ENCODE data around the gene IL17C. TPM values are rescaled to one million over a fixed set of nuclear protein-coding genes. Genes with fewer than 3 reads are reported as not detected.

Gene IL17C
- total and polyA plus RNA-seq, 3 donors from 2014 or later = 0.75 to 1.5 (median 0.99) TPM

- no peak for DNase-seq
- H3K9me3 ChIP-seq = no peaks in the 10 kb centered on the region
- 95% methylated on average over 6 of the region's 6 CpGs for WGBS, 2 donors
- intact Hi-C loops (cut with DNase I; ENCODE audit: low total_unique reads) = no loop called here
- no peaks in the 10 kb centered on the region for H3K4me1 ChIP-seq
- TF ChIP-seq POLR2A (IDR thresholded peaks at IDR 0.05) (no peak), CTCF (IDR thresholded peaks at IDR 0.05) (no peak)
- peak overlapping the region; percentile 50 to 66 for H3K27ac ChIP-seq
- no peaks in the 10 kb centered on the region for H3K36me3 ChIP-seq (ENCODE audit: low read depth, missing control alignments)
- no peak overlapping the region for H3K4me3 ChIP-seq
- no peaks in the 10 kb centered on the region for H3K27me3 ChIP-seq
These were observed 37.9 kb upstream of the IL17C start for GRCh38 chr16:88600539-88600896.

- H3K36me3 ChIP-seq (ENCODE audit: low read depth, missing control alignments) = no peaks in the 10 kb centered on the region
- H3K27me3 ChIP-seq = no peaks in the 10 kb centered on the region
- intact Hi-C loops (cut with DNase I; ENCODE audit: low total_unique reads) = no loop called here
- H3K4me3 ChIP-seq = no peak overlapping the region
- no peaks in the 10 kb centered on the region for H3K9me3 ChIP-seq
- H3K27ac ChIP-seq = no peak overlapping the region
- TF ChIP-seq CTCF (IDR thresholded peaks at IDR 0.05) = no peak
- H3K4me1 ChIP-seq = no peaks in the 10 kb centered on the region
- no peak for DNase-seq
- WGBS, 2 donors = 92 to 96% methylated on average over 9 of the region's 9 CpGs
These were observed 36.9 kb upstream of the IL17C start for GRCh38 chr16:88601313-88602036.

- no peak for TF ChIP-seq CTCF (IDR thresholded peaks at IDR 0.05)
- no peak for TF ChIP-seq POLR2A (IDR thresholded peaks at IDR 0.05)
- H3K9me3 ChIP-seq = no peaks in the 10 kb centered on the region
- no peak overlapping the region for H3K4me3 ChIP-seq
- no peak for DNase-seq
- no peaks in the 10 kb centered on the region for H3K36me3 ChIP-seq (ENCODE audit: low read depth, missing control alignments)
- WGBS, 2 donors = 80 to 97% methylated on average over 1 to 7 of the region's 7 CpGs
- H3K27ac ChIP-seq = no peak overlapping the region
- no peaks in the 10 kb centered on the region for H3K4me1 ChIP-seq
- intact Hi-C loops (cut with DNase I; ENCODE audit: low total_unique reads) = no loop called here
- H3K27me3 ChIP-seq = no peaks in the 10 kb centered on the region
These were observed 36.3 kb upstream of the IL17C start for GRCh38 chr16:88602091-88602490.

- Histone ChIP-seq H3K36me3 (ENCODE audit: low read depth, missing control alignments) (no peaks in the 10 kb centered on the region), H3K4me1 (no peaks in the 10 kb centered on the region), H3K9me3 (no peaks in the 10 kb centered on the region), H3K27me3 (no peaks in the 10 kb centered on the region), H3K4me3 (no peak overlapping the region), H3K27ac (no peak overlapping the region)
- 86 to 90% methylated on average over 20 of the region's 20 CpGs for WGBS, 2 donors
- DNase-seq = no peak
- no peak for TF ChIP-seq POLR2A (IDR thresholded peaks at IDR 0.05)
- no peak for TF ChIP-seq CTCF (IDR thresholded peaks at IDR 0.05)
- intact Hi-C loops (cut with DNase I; ENCODE audit: low total_unique reads) = no loop called here
These were observed 32.9 kb upstream of the IL17C start for GRCh38 chr16:88605186-88606147.

All from testis (tissue), 3 donors.